Activated CD4-positive, alpha-beta T cell treated with anti-CD3 and anti-CD28 coated beads for 1 hour (primary cell): Measurements from ENCODE around the gene MED4.

ENCODE experiments used
- DNase-seq: peaks from one replicate; pipeline ENCODE4 v3.0.0-alpha.2; 2020

MED4 gene

GRCh38 chr13:48094781-48095502, at the start of gene MED4:
TSS of gene MED4 (minus strand) at chr13:48095104. CDS start at chr13:48095078, 26 bp downstream.
- peak; percentile 96 for DNase-seq

- no peak for DNase-seq
Observed at GRCh38 chr13:48144413-48145035, 49.6 kb upstream of the MED4 start.

GRCh38 chr13:48142436-48142835, 47.5 kb upstream of the MED4 start:
- DNase-seq: no peak

GRCh38 chr13:48138270-48138669, 43.4 kb upstream of the MED4 start:
- DNase-seq: no peak

GRCh38 chr13:48132961-48133360, 38.1 kb upstream of the MED4 start:
- no peak for DNase-seq

- DNase-seq: no peak
Observed at GRCh38 chr13:48131533-48131932, 36.6 kb upstream of the MED4 start.

GRCh38 chr13:48126944-48127830, 32.3 kb upstream of the MED4 start:
- DNase-seq: peak; percentile 10

GRCh38 chr13:48125794-48126228, 30.9 kb upstream of the MED4 start:
- DNase-seq: no peak

- DNase-seq: no peak
Observed at GRCh38 chr13:48123812-48124211, 28.9 kb upstream of the MED4 start.

GRCh38 chr13:48121733-48122132, 26.8 kb upstream of the MED4 start:
- no peak for DNase-seq

GRCh38 chr13:48120241-48120640, 25.3 kb upstream of the MED4 start:
- DNase-seq: no peak

- DNase-seq: no peak
Observed at GRCh38 chr13:48118030-48118429, 23.1 kb upstream of the MED4 start.

- DNase-seq: no peak
Observed at GRCh38 chr13:48116808-48117207, 21.9 kb upstream of the MED4 start.

GRCh38 chr13:48113756-48114130, 18.8 kb upstream of the MED4 start:
- no peak for DNase-seq

- no peak for DNase-seq
Observed at GRCh38 chr13:48112896-48113755, 18.2 kb upstream of the MED4 start.

- DNase-seq: no peak
Observed at GRCh38 chr13:48110931-48111721, 16.2 kb upstream of the MED4 start.

GRCh38 chr13:48110132-48110868, 15.4 kb upstream of the MED4 start:
- no peak for DNase-seq

GRCh38 chr13:48108106-48108505, 13.2 kb upstream of the MED4 start:
- no peak for DNase-seq

GRCh38 chr13:48097793-48098192, 2.9 kb upstream of the MED4 start:
- DNase-seq: no peak

GRCh38 chr13:48096670-48097069, 1.8 kb upstream of the MED4 start:
- DNase-seq: no peak

- no peak for DNase-seq
Observed at GRCh38 chr13:48094404-48094780, 512 bp downstream of the MED4 start.
